SK-N-SH treated with all-trans-retinoic acid at 6 μM for 48 hours (cell line): ENCODE measurements around the gene ZSWIM6.
A peak's percentile ranks its signal among the peaks of the same experiment; 100 is the strongest.

ENCODE experiments used
- ATAC-seq: fragments of 200-7000 bp; cut with Tn5 transposase; 3 replicates; pipeline ENCODE4 v1.9.1; 2020; ENCODE audit warnings: mild to moderate bottlenecking, moderate library complexity
- ARNTL ChIP-seq: fragments of 450-650 bp; formaldehyde crosslinking; IDR thresholded peaks from 2 replicates; pipeline ENCODE4 v1.5.0; 2020; ENCODE audit warnings: low read depth, mild to moderate bottlenecking, moderate library complexity, borderline replicate concordance
- BACH2 ChIP-seq: fragments of 250-450 bp; sonication (Bioruptor Pico); IDR thresholded peaks from 2 replicates; pipeline ENCODE4 v1.9.0; 2021; ENCODE audit warnings: mild to moderate bottlenecking, borderline replicate concordance
- CREB5 ChIP-seq: fragments of 250-450 bp; sonication (Bioruptor Pico); IDR thresholded peaks from 2 replicates; pipeline ENCODE4 v1.5.1; 2020; ENCODE audit warnings: low read depth, mild to moderate bottlenecking, moderate library complexity
- CSDC2 ChIP-seq: fragments of 250-450 bp; sonication (Bioruptor Pico); IDR thresholded peaks from 2 replicates; pipeline ENCODE4 v1.5.0; 2020; ENCODE audit warnings: mild to moderate bottlenecking, moderate library complexity
- CSRNP3 ChIP-seq: fragments of 250-450 bp; sonication (Bioruptor Pico); IDR thresholded peaks from 2 replicates; pipeline ENCODE4 v1.5.1; 2021; ENCODE audit warnings: mild to moderate bottlenecking, moderate library complexity
- ESRRG ChIP-seq: fragments of 250-450 bp; sonication (Bioruptor Pico); IDR thresholded peaks from 2 replicates; pipeline ENCODE4 v1.6.1; 2021; ENCODE audit warnings: mild to moderate bottlenecking
- GLIS3 ChIP-seq: fragments of 250-450 bp; sonication (Bioruptor Pico); IDR thresholded peaks from 2 replicates; pipeline ENCODE4 v1.5.0; 2020; ENCODE audit warnings: mild to moderate bottlenecking, moderate library complexity
- ISL1 ChIP-seq: fragments of 250-450 bp; sonication (Bioruptor Pico); IDR thresholded peaks from 2 replicates; pipeline ENCODE4 v2.1.2; 2022; ENCODE audit warnings: mild to moderate bottlenecking, moderate library complexity
- OSR1 ChIP-seq: fragments of 250-450 bp; sonication (Bioruptor Pico); IDR thresholded peaks from 2 replicates; pipeline ENCODE4 v1.8.0; 2022; ENCODE audit warnings: moderate library complexity, mild to moderate bottlenecking, inconsistent platforms
- PATZ1 ChIP-seq: fragments of 250-450 bp; sonication (Bioruptor Pico); IDR thresholded peaks from 2 replicates; pipeline ENCODE4 v1.8.0; 2020; ENCODE audit warnings: mild to moderate bottlenecking, moderate library complexity, borderline replicate concordance
- POU6F1 ChIP-seq: fragments of 250-450 bp; sonication (Bioruptor Pico); IDR thresholded peaks from 2 replicates; pipeline ENCODE4 v1.8.0; 2021; ENCODE audit warnings: low read depth, mild to moderate bottlenecking, moderate library complexity, borderline replicate concordance
- PPARA ChIP-seq: fragments of 250-450 bp; sonication (Bioruptor Pico); IDR thresholded peaks from 2 replicates; pipeline ENCODE4 v1.5.0; 2020; ENCODE audit warnings: mild to moderate bottlenecking, borderline replicate concordance
- RARB ChIP-seq: fragments of 250-450 bp; sonication (Bioruptor Pico); IDR thresholded peaks from 2 replicates; pipeline ENCODE4 v1.8.0; 2021; ENCODE audit warnings: mild to moderate bottlenecking, moderate library complexity
- SNAI2 ChIP-seq: fragments of 250-450 bp; sonication (Bioruptor Pico); IDR thresholded peaks from 2 replicates; pipeline ENCODE4 v1.5.0; 2020; ENCODE audit warnings: mild to moderate bottlenecking, moderate library complexity
- TCF4 ChIP-seq: fragments of 250-450 bp; sonication (Bioruptor Pico); IDR thresholded peaks from 2 replicates; pipeline ENCODE4 v1.8.0; 2021; ENCODE audit warnings: mild to moderate bottlenecking, moderate library complexity, borderline replicate concordance
- TOX ChIP-seq: fragments of 250-450 bp; sonication (Bioruptor Pico); IDR thresholded peaks from 2 replicates; pipeline ENCODE4 v1.8.0; 2021; ENCODE audit warnings: mild to moderate bottlenecking, moderate library complexity, borderline replicate concordance
- TSHZ2 ChIP-seq: fragments of 250-450 bp; sonication (Bioruptor Pico); IDR thresholded peaks from 2 replicates; pipeline ENCODE4 v1.5.0; 2020; ENCODE audit warnings: mild to moderate bottlenecking, moderate library complexity
- ZC3H10 ChIP-seq: fragments of 250-450 bp; sonication (Bioruptor Pico); IDR thresholded peaks from 2 replicates; pipeline ENCODE4 v1.5.1; 2021; ENCODE audit warnings: mild to moderate bottlenecking, moderate library complexity
- ZFP3 ChIP-seq: fragments of 250-450 bp; sonication (Bioruptor Pico); IDR thresholded peaks from 2 replicates; pipeline ENCODE4 v1.5.0; 2020; ENCODE audit warnings: mild to moderate bottlenecking, moderate library complexity
- ZFP30 ChIP-seq: fragments of 450-650 bp; formaldehyde crosslinking; IDR thresholded peaks from 2 replicates; pipeline ENCODE4 v1.5.0; 2022; ENCODE audit warnings: mild to moderate bottlenecking, moderate library complexity
- ZNF565 ChIP-seq: fragments of 450-650 bp; formaldehyde crosslinking; conservative IDR thresholded peaks from 2 replicates; pipeline ENCODE4 v1.5.0; 2020; ENCODE audit warnings: low read depth, mild to moderate bottlenecking, moderate library complexity
- ZNF70 ChIP-seq: fragments of 450-650 bp; formaldehyde crosslinking; IDR thresholded peaks from 2 replicates; pipeline ENCODE4 v1.5.0; 2020; ENCODE audit warnings: mild to moderate bottlenecking, moderate library complexity
- ZNF8 ChIP-seq: fragments of 450-650 bp; formaldehyde crosslinking; IDR thresholded peaks from 2 replicates; pipeline ENCODE4 v1.5.0; 2020; ENCODE audit warnings: mild to moderate bottlenecking, moderate library complexity

ZSWIM6 gene

GRCh38 chr5:61496446-61496845 is 164.4 kb downstream of the ZSWIM6 start:
- no peak for TF ChIP-seq OSR1 (CRISPR knock-in tag)
- TF ChIP-seq TCF4, result peak; percentile 60
- no peak for TF ChIP-seq TOX (CRISPR knock-in tag)
- no peak for TF ChIP-seq ISL1
- TF ChIP-seq BACH2 (CRISPR knock-in tag), result no peak
- TF ChIP-seq ZFP30 (CRISPR knock-in tag), result no peak
- ATAC-seq, result peak; percentile 46; the same call in 2 of the 3 replicates

GRCh38 chr5:61496860-61497259 is 164.8 kb downstream of the ZSWIM6 start:
- peak; percentile 42; the same call in 1 of the 3 replicates for ATAC-seq
- TF ChIP-seq GLIS3 (no peak), TCF4 (no peak), ZFP3 (CRISPR knock-in tag) (no peak), PPARA (CRISPR knock-in tag) (no peak), ARNTL (CRISPR knock-in tag) (no peak), ISL1 (0 out of 2 replicates have a peak, but pooled peaks have one; percentile 43)

- no peak for ATAC-seq
- TF ChIP-seq ZFP30 (CRISPR knock-in tag) (no peak), CREB5 (CRISPR knock-in tag) (no peak), TCF4 (no peak), CSRNP3 (CRISPR knock-in tag) (no peak), POU6F1 (no peak), ZC3H10 (CRISPR knock-in tag) (no peak), ESRRG (no peak), OSR1 (CRISPR knock-in tag) (no peak), TOX (CRISPR knock-in tag) (no peak), GLIS3 (no peak), RARB (no peak)
- TF ChIP-seq, all 23 proteins: peak for 0
These were observed 166.1 kb downstream of the ZSWIM6 start for GRCh38 chr5:61498121-61498520.

- TF ChIP-seq TSHZ2 (CRISPR knock-in tag), result no peak
- TF ChIP-seq ZNF8 (CRISPR knock-in tag), result no peak
- TF ChIP-seq RARB, result no peak
- no peak for TF ChIP-seq SNAI2 (CRISPR knock-in tag)
- TF ChIP-seq ZFP30 (CRISPR knock-in tag), result no peak
- TF ChIP-seq ZNF565, result no peak
- TF ChIP-seq ZNF70, result no peak
- TF ChIP-seq CREB5 (CRISPR knock-in tag), result no peak
- no peak for TF ChIP-seq PATZ1 (CRISPR knock-in tag)
- no peak for TF ChIP-seq GLIS3
- TF ChIP-seq TCF4, result no peak
- TF ChIP-seq ARNTL (CRISPR knock-in tag), result no peak
- TF ChIP-seq ISL1, result no peak
- TF ChIP-seq TOX (CRISPR knock-in tag), result no peak
- TF ChIP-seq CSDC2 (CRISPR knock-in tag), result no peak
- TF ChIP-seq PPARA (CRISPR knock-in tag), result no peak
- no peak for TF ChIP-seq ZFP3 (CRISPR knock-in tag)
- TF ChIP-seq OSR1 (CRISPR knock-in tag), result no peak
- no peak for TF ChIP-seq CSRNP3 (CRISPR knock-in tag)
- ATAC-seq, result no peak
These were observed 169.9 kb downstream of the ZSWIM6 start for GRCh38 chr5:61501971-61502370.
